C4-2B (cell line): ENCODE results near the gene INKA1.

Experiments used
- CTCF ChIP-seq: fragments of 450-650 bp; conservative IDR thresholded peaks from 2 replicates; pipeline ENCODE4 v1.5.1; 2017; ENCODE audit warnings: mild to moderate bottlenecking
- ZFX ChIP-seq: fragments of 450-650 bp; IDR thresholded peaks from 2 replicates; pipeline ENCODE4 v1.6.1; 2017

- no peak for TF ChIP-seq CTCF
- no peak for TF ChIP-seq ZFX
These were observed 41.6 kb downstream of the INKA1 start for GRCh38 chr3:49844464-49845183.
